ENCODE results near the gene ARHGAP45.

- TF ChIP-seq, protein P1, sequence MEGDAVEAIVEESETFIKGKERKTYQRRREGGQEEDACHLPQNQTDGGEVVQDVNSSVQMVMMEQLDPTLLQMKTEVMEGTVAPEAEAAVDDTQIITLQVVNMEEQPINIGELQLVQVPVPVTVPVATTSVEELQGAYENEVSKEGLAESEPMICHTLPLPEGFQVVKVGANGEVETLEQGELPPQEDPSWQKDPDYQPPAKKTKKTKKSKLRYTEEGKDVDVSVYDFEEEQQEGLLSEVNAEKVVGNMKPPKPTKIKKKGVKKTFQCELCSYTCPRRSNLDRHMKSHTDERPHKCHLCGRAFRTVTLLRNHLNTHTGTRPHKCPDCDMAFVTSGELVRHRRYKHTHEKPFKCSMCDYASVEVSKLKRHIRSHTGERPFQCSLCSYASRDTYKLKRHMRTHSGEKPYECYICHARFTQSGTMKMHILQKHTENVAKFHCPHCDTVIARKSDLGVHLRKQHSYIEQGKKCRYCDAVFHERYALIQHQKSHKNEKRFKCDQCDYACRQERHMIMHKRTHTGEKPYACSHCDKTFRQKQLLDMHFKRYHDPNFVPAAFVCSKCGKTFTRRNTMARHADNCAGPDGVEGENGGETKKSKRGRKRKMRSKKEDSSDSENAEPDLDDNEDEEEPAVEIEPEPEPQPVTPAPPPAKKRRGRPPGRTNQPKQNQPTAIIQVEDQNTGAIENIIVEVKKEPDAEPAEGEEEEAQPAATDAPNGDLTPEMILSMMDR (IDR thresholded peaks at IDR 0.05), result no peak
- no peak for TF ChIP-seq POLR2A (IDR thresholded peaks at IDR 0.05)
Measured at GRCh38 chr19:1081301-1082164, 14.6 kb downstream of the ARHGAP45 start.

All from testis (tissue), 2 donors.